Kidney tubule cell (primary cell): ENCODE measurements around the gene REPIN1.

Source experiments
- DNase-seq: peaks from one replicate; pipeline ENCODE4 v3.0.0-alpha.2; 2018; ENCODE audit warnings: low spot score

REPIN1 gene

GRCh38 chr7:150337179-150337578 lies 31.4 kb upstream of the REPIN1 start:
- no peak for DNase-seq

DNA sequence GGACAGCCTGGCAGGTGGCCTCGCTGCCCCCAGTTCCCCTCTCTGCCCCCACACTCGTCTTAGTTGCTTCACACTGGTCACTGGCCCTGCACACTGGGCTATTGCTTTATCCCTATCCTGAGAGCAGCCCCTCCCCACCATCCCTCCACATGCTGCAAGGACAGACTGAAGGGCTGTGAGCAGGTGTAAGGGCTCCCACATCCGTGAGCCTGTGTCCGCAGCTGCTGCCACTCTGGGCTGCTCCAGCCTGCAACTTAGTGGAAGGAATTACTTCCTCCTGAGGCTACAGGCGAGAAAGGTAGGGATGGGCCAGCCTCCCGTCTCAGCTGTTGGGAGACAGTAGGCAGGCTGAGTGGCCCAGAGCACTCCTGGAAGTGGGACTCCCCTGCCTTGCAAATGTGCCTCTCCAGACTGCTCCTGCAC lies 31.0 kb upstream of the REPIN1 start:
- DNase-seq = no peak

DNA sequence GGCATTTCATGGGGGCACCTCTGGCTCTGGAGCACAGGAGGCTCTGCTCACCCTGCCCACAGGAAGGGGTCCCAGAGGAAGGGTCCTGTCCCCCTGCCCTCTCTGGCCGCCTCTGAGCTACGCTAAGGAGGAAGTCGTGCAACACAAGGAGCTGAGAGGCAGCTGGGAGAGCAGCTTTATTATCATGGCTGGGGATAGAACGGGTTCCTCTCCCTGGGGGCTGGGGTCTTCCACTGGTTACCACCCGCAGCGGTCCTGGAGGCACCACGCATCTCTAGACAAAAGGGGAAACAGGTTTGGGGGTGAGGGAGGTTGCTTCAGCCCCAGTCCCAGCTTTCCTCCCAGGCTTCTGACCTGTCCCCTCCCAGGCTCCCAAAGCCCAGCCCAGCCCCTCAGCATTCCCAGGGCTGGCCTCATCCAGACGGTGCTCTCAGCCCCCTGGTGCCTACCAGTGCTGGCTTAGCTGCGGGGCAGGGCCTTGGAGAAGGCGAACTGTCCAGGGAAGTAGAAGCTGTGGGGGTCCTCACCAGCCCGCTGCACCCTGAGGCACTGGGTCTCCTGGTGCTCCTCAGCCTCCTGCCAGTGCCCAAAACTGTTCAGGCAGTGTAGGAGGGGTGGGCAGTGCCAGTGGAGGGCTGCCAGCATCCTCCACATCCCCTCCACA lies 30.3 kb upstream of the REPIN1 start:
- no peak for DNase-seq

GRCh38 chr7:150339409-150339809 lies 29.2 kb upstream of the REPIN1 start:
- peak; percentile 89 for DNase-seq

DNA sequence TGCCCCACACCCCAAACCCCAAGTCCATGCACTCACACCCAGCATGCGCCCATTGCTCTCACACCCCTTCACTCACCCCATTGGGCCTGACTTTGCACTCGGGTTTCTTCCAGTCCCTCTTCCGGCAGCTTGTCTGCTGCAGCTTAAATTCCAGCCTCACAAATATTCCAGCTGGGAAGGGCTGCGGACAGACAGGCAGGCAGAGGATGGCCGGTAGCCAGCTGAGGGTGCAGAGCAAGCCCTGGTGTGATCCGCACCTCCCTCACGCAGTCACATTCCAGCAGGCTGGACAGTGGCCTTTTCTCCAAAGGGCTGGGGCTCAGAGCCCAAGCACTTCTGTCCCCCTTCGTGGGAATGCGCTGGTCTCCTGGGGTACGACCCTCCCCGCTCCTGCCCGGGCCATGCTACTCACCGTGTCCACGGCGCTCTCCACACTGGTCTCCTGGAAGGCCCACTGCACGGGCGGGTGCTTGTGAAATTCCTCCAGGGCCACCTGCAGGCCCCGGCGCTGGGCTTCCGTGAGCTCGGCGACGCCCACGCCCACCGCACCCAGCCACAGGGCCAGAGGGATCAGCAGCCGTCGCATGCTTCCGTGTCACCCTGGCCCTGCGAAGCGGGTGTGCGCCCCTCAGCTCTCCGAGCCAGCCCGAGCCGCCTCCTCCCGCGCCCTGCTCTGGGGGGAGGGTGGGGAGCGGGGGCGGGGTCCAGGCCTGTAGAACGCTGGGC lies 28.4 kb upstream of the REPIN1 start:
- DNase-seq = peak; percentile 83

DNA sequence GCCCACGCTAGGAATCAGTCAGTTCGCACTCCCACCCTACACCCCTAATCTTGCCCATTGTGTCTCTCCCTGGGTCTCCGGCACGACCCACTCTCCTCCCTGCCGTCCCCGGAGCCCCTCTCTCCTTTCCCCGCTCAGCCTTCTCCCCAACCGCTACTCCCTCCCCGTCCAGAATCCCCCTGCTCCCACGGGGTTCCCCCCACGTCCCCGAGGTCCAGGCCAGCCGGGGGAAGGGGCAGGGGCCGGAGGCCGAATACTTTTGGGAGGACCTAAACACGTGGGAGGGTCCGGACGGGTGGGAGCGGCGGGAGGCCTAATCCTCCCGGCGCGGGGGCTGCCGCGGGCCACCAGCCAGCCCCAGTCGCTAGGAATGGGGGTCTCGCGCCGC lies 27.8 kb upstream of the REPIN1 start:
- no peak for DNase-seq

DNA sequence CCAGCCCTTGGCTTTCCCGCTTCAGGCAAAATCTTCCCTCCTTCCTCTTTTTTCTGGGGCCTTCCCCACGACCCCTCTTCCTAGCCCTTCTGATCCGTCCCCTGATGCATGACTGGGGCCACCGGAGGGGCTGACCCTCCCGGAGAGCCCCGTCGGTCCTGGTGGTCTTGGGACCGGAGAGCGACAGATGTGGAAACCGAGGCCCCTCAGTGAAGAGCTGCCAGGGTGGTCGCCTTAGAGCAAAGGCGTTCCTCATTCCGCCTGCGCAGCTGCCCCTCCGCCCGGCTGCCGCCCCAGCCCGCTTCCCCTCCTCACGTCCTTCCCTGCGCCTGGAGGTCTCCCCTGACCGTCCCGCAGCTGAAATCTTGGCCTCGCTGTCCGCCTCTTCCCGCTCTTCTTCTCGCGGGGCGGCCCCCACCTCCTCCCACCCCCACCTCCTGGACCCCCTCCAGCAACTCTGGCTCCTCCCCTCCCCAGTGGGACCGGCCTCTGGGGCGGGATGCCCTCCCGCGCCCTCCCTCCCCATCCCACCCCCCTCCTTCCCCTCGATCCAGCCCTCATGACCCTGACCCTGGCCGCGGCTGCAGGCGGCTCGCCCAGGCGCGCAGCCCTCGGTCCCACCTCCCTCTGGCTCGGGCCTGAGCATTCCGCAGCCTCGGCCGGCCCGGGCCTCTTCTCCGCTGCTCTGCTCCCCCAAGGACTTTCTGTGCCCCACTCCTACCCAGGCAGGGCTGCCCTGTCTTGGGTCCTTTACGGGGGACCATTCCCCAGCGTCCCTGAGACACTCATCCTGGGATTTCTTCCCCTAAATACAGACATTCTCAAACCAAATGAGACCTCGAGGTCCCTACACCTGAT lies 27.1 kb upstream of the REPIN1 start, which contains the start of gene RARRES2:
RARRES2 (minus strand) TSS at position 367 of the 858 bp plus-strand sequence. CDS start 1,020 bp downstream, outside the sequence.
- no peak for DNase-seq

DNA sequence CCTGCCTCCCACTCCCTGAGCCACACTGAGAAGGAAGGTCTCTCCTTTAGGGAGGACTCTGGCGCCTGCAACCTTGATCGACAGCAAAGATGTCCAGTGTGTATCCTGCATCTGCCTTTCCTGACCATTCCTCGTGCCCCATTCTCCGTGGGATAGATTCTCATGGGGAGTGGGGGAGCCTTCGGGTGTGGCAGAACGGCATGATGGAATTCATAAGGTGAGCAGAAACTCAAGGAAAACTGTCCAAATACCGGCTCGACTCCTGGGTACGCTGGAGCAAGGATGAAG lies 26.6 kb upstream of the REPIN1 start:
- no peak for DNase-seq

DNA sequence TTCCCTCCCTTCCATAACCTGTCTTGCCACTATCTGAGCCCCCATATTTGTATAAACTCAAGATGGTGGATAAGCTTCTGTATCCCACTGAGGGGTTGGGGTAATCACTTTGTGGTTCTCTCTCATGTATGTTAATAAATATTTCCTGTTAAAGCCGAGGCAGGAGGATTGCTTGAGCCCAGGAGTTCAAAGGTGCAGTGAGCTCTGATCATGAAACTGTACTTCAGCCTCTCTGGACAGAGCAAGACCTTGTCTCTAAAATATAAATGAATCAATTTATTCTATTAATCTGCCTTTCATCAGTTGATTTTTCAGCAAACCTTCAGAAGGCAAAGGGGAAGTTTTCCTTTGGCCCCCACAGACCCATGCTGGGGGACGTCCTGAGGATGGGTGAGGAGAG lies 25.4 kb upstream of the REPIN1 start:
- DNase-seq = no peak

- no peak for DNase-seq
These were observed 24.3 kb upstream of the REPIN1 start for GRCh38 chr7:150344299-150344698.

GRCh38 chr7:150345012-150345411 lies 23.6 kb upstream of the REPIN1 start:
- DNase-seq = no peak

DNA sequence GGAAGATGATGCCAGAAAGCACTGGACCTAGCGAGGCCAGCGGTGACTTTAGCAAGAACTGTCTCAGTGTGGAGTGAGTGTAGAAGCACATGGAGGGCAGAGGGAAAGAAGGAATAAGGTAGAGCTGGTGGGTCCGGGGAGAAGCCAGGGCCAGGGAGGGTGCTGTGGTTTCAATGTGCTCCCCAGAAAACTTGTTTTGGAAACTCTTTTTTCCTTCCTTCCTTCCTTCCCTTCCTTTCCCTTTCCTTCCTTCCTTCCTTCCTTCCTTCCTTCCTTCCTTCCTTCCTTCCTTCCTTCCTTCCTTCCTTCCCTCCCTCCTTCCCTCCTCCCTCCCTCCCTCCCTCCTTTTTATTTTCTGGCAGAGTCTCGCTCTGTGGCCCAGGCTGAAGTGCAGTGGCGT lies 21.7 kb upstream of the REPIN1 start:
- no peak for DNase-seq

GRCh38 chr7:150351587-150352194 lies 16.9 kb upstream of the REPIN1 start:
- no peak for DNase-seq

DNA sequence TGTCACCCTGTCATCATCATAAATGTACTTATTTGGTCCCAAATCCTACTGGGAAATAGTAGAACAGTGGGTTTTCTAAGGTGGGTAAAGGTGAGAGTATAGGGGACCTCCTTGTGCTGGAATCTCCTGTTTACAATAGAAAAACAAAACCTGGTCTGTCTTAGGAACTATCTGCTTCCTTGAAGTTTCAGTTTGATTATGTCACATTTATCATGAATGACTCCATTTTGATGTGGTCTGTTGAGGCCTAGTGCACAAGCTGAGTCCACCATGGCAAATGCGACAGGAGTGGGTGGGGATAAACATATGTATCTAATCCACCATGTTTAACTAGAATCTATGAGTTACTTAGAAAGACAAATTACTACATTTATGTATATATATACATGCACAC lies 13.0 kb upstream of the REPIN1 start:
- no peak for DNase-seq

GRCh38 chr7:150356265-150356897 lies 12.2 kb upstream of the REPIN1 start:
- peak; percentile 31 for DNase-seq

- DNase-seq = no peak
These were observed 11.4 kb upstream of the REPIN1 start for GRCh38 chr7:150357270-150357669.

GRCh38 chr7:150357771-150358427 lies 10.7 kb upstream of the REPIN1 start:
- no peak for DNase-seq

DNA sequence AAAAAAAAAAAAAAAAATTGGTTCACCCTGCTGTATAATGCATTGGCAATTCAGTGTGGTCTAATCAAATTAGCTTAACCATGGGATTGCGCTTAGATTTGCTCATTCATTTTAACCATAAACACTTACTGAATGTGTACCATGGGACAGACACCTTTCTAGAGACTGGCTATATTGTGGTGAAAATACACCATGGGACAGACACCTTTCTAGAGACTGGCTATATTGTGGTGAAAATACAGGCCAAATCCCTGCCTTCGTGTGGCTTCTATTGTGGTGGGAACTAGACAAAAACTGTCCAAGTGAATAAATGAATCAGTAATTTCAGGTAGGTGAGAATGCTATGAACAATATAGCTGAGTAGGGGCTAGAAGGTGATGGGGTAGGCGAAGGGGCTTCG lies 10.2 kb upstream of the REPIN1 start:
- no peak for DNase-seq

DNA sequence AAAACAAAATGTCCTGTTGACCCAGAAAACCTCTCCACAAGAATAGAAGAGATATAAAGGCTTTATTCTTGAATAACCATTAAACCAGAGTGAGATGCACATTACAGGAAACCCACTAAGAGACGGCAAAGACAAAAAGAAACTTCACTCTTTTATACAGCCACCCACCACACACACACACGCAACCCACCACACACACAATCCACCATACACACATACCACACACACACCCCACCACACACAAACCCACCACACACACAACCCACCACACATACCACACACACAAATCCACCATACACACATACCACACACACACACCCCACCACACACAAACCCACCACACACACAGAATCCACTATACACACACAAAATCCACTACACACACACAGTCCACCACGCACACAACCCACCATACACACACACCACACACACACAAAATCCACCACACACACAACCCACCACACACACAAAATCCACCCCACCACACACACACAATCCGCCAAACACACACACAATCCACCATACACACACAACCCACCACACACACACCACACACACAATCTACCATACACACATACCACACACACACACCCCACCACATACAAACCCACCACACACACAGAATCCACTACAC lies 9.5 kb upstream of the REPIN1 start:
- DNase-seq = no peak

GRCh38 chr7:150359622-150360362 lies 8.8 kb upstream of the REPIN1 start:
- no peak for DNase-seq
